NB4 (cell line): Measurements from ENCODE around the gene MESD.

Source experiments
- DNase-seq: peaks from one replicate; pipeline ENCODE4 v3.0.0; 2010; ENCODE audit warnings: low read depth
- H3K4me3 ChIP-seq: one replicate; pipeline ENCODE4 v1.5.1; 2011; ENCODE audit warnings: mild to moderate bottlenecking, low read depth, low read length, moderate library complexity
- MYC ChIP-seq: IDR thresholded peaks from 2 replicates; pipeline ENCODE4 v1.6.1; 2011; ENCODE audit warnings: low read depth, low read length
- POLR2A ChIP-seq: IDR thresholded peaks from 2 replicates; pipeline ENCODE4 v1.6.1; 2011; ENCODE audit warnings: mild to moderate bottlenecking; ENCODE audit not compliant: insufficient read length; ENCODE audit errors: extremely low read depth
- TF ChIP-seq, protein P1 (sequence below): IDR thresholded peaks from 2 replicates; pipeline ENCODE4 v1.6.1; 2011; ENCODE audit warnings: low read depth, low read length
- TF ChIP-seq, protein P2 (sequence below): IDR thresholded peaks from one replicate; pipeline ENCODE4 v1.5.1; 2012; ENCODE audit warnings: low read depth, low read length

MESD gene

DNA sequence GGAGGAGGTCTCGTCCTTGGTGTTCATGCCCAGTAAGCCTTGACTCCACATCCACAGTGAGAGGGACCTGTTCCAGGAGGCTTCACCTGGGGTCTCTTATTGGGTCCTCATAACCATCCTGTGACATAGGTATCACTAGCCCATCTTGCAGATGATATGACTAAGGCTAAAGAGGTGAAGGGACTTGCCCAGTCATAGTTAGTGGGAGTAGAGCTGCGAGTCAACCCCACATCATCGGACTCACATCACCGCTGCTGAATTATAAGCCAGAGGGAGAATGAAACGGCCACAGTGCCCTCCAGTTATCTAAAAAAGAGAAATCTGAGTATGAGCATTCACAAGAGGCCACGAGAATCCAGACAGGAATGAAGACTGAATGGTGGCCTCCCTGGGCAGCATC, 66.0 kb downstream of the MESD start:
- H3K4me3 ChIP-seq, result no peak overlapping the region
- DNase-seq, result no peak
- TF ChIP-seq, protein P1, sequence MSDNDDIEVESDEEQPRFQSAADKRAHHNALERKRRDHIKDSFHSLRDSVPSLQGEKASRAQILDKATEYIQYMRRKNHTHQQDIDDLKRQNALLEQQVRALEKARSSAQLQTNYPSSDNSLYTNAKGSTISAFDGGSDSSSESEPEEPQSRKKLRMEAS, result no peak
- TF ChIP-seq MYC, result no peak
- TF ChIP-seq, protein P2, sequence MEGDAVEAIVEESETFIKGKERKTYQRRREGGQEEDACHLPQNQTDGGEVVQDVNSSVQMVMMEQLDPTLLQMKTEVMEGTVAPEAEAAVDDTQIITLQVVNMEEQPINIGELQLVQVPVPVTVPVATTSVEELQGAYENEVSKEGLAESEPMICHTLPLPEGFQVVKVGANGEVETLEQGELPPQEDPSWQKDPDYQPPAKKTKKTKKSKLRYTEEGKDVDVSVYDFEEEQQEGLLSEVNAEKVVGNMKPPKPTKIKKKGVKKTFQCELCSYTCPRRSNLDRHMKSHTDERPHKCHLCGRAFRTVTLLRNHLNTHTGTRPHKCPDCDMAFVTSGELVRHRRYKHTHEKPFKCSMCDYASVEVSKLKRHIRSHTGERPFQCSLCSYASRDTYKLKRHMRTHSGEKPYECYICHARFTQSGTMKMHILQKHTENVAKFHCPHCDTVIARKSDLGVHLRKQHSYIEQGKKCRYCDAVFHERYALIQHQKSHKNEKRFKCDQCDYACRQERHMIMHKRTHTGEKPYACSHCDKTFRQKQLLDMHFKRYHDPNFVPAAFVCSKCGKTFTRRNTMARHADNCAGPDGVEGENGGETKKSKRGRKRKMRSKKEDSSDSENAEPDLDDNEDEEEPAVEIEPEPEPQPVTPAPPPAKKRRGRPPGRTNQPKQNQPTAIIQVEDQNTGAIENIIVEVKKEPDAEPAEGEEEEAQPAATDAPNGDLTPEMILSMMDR, result no peak
- TF ChIP-seq POLR2A, result no peak

DNA sequence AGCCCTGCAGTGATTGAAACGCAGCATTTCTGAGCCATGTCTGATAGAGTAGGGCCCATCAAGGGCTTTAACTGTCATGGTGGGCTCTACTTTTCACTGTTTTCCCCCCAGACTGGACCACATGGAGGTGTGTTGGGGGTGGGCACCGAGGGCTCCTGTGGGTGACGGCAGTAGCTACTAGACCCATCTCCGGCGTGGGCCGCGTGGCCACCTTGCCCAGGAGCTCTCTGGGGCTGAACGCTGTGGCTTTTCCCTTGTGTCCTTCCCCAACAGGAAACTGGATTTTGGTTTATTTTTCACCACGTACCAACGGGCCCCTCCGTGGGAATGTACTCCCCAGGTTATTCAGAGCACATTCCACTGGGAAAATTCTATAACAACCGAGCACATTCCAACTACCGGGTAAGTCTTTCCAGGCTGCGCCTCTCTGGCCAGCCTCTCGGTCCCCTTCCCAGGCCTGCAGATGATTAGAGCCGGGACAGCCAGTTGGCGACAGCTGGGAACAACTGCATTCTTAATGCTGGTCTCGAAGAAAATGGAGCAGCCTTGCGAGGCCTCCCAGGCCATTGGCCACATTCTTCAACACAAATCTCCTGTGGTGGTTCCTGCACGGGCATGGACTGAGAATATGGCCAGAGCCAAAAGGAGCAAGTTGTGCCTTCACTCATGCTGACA, 67.7 kb downstream of the MESD start:
- H3K4me3 ChIP-seq, result no peak overlapping the region
- TF ChIP-seq MYC (no peak), POLR2A (no peak)
- TF ChIP-seq, protein P1, result no peak
- TF ChIP-seq, protein P2, result no peak
- no peak for DNase-seq

DNA sequence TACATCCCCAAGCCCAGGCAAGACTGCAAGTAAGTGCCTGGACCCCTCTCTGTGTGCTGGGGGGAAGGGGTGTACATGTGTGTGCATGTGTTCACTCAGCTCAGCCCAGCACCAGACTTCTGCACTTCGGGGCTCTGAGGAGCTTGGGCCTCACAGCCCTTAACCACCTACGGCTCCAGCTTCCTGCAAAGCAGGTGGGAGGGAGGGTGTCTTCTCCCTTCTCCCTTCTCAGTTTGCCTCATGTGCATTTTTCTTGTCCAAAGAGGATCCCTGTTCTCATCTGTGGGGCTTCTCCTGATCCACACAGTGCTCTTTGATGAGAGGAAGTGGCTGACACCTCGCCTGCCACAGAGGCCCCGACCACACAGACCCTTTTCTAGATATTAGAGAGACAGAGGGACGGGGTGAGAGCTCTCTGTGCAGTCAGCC, 69.3 kb downstream of the MESD start:
- no peak overlapping the region for H3K4me3 ChIP-seq
- no peak for DNase-seq
- TF ChIP-seq, protein P1, result no peak

DNA sequence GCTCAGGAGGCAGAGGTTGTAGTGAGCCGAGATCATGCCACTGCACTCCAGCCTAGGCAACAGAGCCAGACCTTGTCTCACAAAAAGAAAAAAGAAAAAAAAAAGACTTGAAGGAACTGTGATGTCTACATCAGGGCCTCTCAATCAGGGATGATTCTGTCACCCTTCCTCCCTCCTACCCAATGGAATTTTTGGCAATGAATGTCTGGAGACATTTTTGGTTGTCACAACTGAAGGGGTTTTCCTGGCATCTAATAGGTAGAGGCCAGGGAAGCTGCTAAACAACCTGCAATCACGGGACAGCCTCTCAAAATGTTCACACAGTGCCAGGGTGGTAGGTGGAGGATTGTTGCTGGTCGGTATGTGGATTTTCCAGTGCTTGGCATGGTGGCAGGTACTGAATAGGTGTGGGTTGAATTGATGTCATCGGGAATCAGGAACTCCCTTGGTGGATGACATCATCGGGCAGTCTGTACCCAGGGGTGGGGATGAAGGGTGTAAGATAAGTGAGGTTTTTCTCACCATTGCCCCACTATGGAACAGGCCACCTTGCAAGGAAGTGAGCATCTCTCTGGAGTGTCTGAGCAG, 71.3 kb downstream of the MESD start:
- H3K4me3 ChIP-seq, result no peak overlapping the region
- TF ChIP-seq POLR2A (no peak), MYC (no peak)
- TF ChIP-seq, protein P1, result no peak
- TF ChIP-seq, protein P2, result no peak
- DNase-seq, result no peak

DNA sequence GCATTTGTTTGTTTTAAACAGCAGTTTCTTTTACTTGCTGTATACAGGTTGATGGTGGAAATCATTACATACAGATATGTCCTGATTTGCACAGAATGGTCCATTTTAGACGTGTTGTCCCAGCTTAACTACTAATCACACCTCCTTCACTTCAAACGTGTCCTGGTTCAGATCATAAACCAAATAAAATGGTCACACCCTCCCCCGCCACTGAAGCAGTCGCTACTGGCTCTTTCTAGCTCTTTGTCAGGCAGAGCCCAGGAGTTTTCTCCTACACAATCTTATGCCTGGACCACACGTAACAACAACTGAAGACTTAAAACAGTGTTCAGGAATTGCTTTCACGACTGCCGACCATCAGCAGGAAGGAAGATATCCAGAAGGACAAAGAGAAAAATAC, 73.6 kb downstream of the MESD start:
- H3K4me3 ChIP-seq, result no peak overlapping the region
- no peak for TF ChIP-seq MYC
- TF ChIP-seq, protein P2, result no peak
- no peak for DNase-seq

DNA sequence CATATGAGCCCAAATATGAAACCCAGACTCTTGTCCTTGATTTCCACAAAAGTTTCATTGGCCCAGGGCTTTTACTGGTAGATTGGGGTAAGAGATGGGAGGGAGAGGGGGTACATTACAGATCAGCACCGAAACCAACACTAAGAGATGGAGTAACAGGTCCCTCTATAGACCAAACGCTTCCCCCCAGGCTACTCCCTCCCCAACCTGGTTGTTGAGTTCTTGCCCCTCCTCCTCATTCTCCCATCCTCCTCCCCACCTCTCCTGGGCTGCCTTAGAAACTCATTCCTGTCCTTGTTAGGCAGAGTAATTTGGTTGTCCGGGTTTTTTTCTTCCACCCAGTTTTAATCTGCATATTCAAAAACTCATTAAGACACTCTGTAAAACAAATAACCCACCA, 74.1 kb downstream of the MESD start:
- DNase-seq, result no peak
- TF ChIP-seq, protein P1, result no peak
- TF ChIP-seq MYC, result no peak
- TF ChIP-seq, protein P2, result no peak
- TF ChIP-seq POLR2A, result no peak
- H3K4me3 ChIP-seq, result no peak overlapping the region
